ENCODE data around the gene ADARB1. TPM values are rescaled to one million over a fixed set of nuclear protein-coding genes. Genes with fewer than 3 reads are reported as not detected.

ADARB1 gene
- total and polyA plus RNA-seq, 9 donors: 17.3 to 32.1 (median 25.2) TPM

DNA sequence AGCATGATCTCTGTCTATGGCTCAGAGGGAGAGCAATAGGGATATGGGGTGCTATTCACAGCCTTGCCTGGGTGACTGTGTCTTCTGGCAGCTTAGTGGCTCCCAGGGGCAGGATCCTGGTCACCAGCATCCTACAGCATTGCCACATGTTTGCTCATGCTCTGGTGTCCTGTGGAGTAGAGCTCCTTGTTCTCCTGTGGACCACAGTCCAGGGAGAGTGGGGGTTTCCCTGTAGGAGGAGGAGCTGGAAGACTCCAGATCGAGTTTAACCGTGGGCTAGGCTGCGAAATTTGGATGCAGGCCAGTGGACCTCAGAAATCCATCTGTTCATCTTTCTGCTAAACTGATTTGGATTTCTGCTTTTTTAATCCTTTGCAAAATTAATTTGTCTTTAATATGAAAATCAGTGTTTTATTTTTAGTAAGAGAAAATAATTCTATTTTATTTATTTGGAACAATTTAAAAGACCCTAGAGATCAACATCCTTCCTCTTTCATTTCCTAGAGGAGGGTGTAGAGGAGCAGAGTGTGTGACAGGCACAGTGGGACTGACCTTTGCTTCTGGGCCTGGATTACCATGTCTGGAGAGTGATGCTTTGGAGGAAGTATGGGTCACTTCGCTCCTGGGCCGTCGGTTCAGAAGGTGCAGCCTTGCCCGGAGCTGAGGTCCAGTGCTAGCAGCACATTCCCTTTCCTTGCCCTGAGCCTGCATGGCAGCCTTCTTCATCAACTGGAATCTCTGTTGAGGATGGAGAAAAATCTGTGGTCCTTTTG is 17.4 kb downstream of the ADARB1 start:
- no CpG with 5 or more reads among the region's 7 CpGs for WGBS (ENCODE audit: insufficient coverage)
- Histone ChIP-seq H3K4me1 (ENCODE audit: control insufficient read depth, insufficient read depth, low read length) (peaks cover 38% of the 10 kb centered on the region), H3K27ac (ENCODE audit: low read length) (peak overlapping the region; percentile 48), H3K4me3 (ENCODE audit: low read length) (no peak overlapping the region), H3K27me3 (ENCODE audit: control insufficient read depth, insufficient read depth, low read length) (no peaks in the 10 kb centered on the region), H3K9me3 (replicated peaks; ENCODE audit: control insufficient read depth, low read depth, low read length) (no peaks in the 10 kb centered on the region), H3K36me3 (ENCODE audit: control insufficient read depth, insufficient read depth, low read length) (no peaks in the 10 kb centered on the region)
- peak; percentile 71 for DNase-seq

DNA sequence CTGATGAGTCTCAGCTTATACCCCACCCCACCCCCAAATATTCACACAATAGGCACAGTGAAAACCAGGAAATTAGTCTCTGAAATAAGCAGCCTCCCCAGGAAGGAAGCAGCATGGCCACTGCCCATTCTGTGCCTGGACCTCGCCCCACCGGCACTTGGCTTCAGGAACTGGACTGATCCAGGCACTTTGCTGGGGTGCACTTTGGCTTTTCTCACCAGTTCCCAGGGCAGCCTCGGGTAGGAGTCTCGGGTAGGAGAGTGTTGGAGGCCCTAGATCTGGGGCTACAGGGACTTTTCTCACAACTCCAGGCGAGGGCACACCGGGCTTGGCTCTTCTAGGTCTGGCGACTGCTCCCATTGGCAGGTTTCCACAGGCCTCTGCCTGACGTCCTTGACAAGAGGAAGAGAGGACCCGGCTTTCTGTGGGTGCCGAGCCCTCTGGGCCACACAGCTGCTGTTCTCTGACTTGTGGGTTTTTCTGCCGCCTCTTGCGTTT is 18.7 kb downstream of the ADARB1 start:
- Histone ChIP-seq H3K27ac (ENCODE audit: low read length) (peak overlapping the region; percentile 52), H3K27me3 (ENCODE audit: control insufficient read depth, insufficient read depth, low read length) (no peaks in the 10 kb centered on the region), H3K4me1 (ENCODE audit: control insufficient read depth, insufficient read depth, low read length) (peaks cover 50% of the 10 kb centered on the region), H3K4me3 (ENCODE audit: low read length) (no peak overlapping the region), H3K36me3 (ENCODE audit: control insufficient read depth, insufficient read depth, low read length) (no peaks in the 10 kb centered on the region), H3K9me3 (replicated peaks; ENCODE audit: control insufficient read depth, low read depth, low read length) (no peaks in the 10 kb centered on the region)
- DNase-seq: no peak
- WGBS (ENCODE audit: insufficient coverage): 51% methylated on average over 5 of the region's 12 CpGs

DNA sequence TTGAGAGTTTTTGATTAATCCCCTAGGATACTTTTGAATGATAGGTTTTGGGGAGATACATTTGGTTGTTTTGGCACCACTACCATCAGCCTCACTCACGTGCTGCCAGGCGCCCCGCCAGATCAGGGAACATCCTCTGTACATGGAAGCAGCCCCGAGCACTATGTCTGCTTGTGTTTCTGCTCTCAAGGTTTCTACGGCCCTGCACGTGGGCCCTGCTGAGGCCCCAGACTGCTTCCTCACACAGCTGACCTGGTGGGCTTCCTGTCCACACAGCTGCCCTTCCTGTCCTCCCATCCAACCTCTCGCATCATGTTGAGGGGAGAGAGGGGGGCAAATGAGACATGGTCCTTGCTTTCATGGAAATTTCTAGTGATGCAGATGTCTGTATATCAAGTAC is 20.0 kb downstream of the ADARB1 start:
- peak; percentile 44 for DNase-seq
- Histone ChIP-seq H3K27ac (ENCODE audit: low read length) (no peak overlapping the region), H3K9me3 (replicated peaks; ENCODE audit: control insufficient read depth, low read depth, low read length) (no peaks in the 10 kb centered on the region), H3K4me3 (ENCODE audit: low read length) (no peak overlapping the region), H3K4me1 (ENCODE audit: control insufficient read depth, insufficient read depth, low read length) (peaks cover 61% of the 10 kb centered on the region), H3K36me3 (ENCODE audit: control insufficient read depth, insufficient read depth, low read length) (no peaks in the 10 kb centered on the region), H3K27me3 (ENCODE audit: control insufficient read depth, insufficient read depth, low read length) (no peaks in the 10 kb centered on the region)
- 33% methylated on average over 4 of the region's 7 CpGs for WGBS (ENCODE audit: insufficient coverage)

DNA sequence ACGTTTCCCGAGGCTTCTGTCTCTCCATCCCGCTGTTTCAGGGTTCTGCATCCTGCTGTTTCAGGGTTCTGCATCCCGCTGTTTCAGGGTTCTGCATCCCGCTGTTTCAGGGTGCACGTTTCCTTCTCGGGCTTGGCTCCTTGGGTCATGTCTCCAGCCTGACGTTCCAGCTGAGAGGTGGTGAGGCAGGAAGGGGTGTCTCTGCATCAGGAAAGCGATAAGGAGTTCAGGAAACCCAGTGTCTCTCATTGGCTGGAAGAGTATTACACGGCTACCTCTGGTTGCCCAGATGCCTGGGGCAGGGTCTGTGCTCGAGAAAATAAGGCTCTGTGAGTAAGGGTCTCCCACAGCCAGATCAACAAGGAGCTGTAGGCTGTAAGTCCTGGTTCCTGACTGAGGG is 21.1 kb downstream of the ADARB1 start:
- no peak for DNase-seq
- Histone ChIP-seq H3K27me3 (ENCODE audit: control insufficient read depth, insufficient read depth, low read length) (no peaks in the 10 kb centered on the region), H3K27ac (ENCODE audit: low read length) (peak overlapping the region; percentile 13), H3K4me3 (ENCODE audit: low read length) (no peak overlapping the region), H3K9me3 (replicated peaks; ENCODE audit: control insufficient read depth, low read depth, low read length) (no peaks in the 10 kb centered on the region), H3K36me3 (ENCODE audit: control insufficient read depth, insufficient read depth, low read length) (no peaks in the 10 kb centered on the region), H3K4me1 (ENCODE audit: control insufficient read depth, insufficient read depth, low read length) (peaks cover 66% of the 10 kb centered on the region)
- WGBS (ENCODE audit: insufficient coverage): 76% methylated on average over 10 of the region's 11 CpGs

DNA sequence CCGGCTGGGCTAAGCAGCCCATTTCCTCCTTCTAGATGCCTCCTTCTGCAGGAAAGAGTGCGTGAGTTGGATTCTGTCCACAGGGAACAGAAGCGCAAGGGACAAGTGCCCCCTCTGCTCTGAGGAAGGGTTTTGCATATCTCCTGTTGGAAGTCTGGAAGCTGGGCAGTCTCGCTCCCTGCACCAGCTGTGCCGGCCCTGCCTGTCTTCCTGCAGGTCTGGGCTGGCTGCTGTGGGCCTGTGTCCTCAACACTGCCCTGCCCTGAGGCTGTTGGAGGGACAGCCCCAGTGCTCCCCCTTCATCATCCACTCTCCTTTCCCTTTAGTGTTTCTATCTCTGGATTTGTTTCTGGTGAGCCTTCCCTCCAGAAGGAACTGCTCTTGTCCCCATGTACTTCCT is 21.8 kb downstream of the ADARB1 start:
- no peaks in the 10 kb centered on the region for H3K36me3 ChIP-seq (ENCODE audit: control insufficient read depth, insufficient read depth, low read length)
- no peaks in the 10 kb centered on the region for H3K27me3 ChIP-seq (ENCODE audit: control insufficient read depth, insufficient read depth, low read length)
- H3K4me3 ChIP-seq (ENCODE audit: low read length): no peak overlapping the region
- no peak for DNase-seq
- WGBS (ENCODE audit: insufficient coverage): 83% methylated on average over 3 of the region's 5 CpGs
- H3K9me3 ChIP-seq (replicated peaks; ENCODE audit: control insufficient read depth, low read depth, low read length): no peaks in the 10 kb centered on the region
- H3K27ac ChIP-seq (ENCODE audit: low read length): no peak overlapping the region
- H3K4me1 ChIP-seq (ENCODE audit: control insufficient read depth, insufficient read depth, low read length): peaks cover 66% of the 10 kb centered on the region

DNA sequence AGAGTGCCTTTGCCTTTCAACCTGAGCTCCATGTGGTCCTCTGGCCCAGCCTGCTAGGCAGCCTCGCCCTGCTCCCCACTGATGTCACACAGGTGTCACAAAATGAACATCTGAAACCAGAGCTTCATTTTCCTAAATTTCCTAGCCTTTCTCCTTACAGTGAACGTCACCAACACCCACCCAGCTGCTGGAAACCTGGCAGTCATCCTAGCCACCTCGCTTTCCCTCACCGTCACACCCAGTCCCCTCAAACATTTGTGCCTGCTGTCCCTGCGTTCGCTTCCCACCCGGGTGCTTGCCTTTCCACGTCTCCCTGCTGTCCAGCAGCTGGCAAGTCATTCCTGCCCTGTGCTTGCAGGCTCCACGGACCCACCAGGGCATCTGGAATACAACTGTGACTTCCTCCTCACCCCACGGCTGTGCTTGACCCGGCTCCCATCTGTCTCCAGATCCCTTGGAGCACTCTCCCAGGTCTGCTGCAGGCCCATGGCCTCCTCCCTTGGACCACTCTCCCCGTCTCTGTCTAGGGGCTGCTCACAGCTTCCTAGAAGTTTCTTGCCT is 23.5 kb downstream of the ADARB1 start:
- peaks cover 62% of the 10 kb centered on the region for H3K4me1 ChIP-seq (ENCODE audit: control insufficient read depth, insufficient read depth, low read length)
- no peaks in the 10 kb centered on the region for H3K36me3 ChIP-seq (ENCODE audit: control insufficient read depth, insufficient read depth, low read length)
- DNase-seq: peak; percentile 32
- WGBS (ENCODE audit: insufficient coverage): 57% methylated on average over 12 of the region's 12 CpGs
- H3K27ac ChIP-seq (ENCODE audit: low read length): no peak overlapping the region
- no peak overlapping the region for H3K4me3 ChIP-seq (ENCODE audit: low read length)
- no peaks in the 10 kb centered on the region for H3K27me3 ChIP-seq (ENCODE audit: control insufficient read depth, insufficient read depth, low read length)
- no peaks in the 10 kb centered on the region for H3K9me3 ChIP-seq (replicated peaks; ENCODE audit: control insufficient read depth, low read depth, low read length)

DNA sequence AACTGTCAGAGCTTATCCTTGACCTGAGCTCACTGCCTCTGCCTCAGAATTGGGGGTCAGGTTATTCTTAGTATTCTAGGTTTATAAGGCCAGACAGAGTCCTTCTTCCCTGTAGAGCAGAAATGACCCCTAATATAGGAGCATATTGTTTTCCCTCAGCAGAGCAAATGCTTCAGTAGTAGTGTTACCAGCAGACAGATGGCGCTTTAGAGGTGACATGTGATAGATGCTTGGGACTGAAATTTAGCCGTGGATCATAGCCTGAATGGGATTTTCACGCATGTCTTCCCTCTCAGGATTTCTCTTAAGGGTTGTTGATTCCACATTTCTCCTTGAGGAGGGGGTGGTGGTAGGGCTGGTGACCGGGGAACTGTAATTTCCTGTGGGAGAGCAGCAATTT is 24.5 kb downstream of the ADARB1 start:
- no CpG with 5 or more reads among the region's 4 CpGs for WGBS (ENCODE audit: insufficient coverage)
- Histone ChIP-seq H3K27ac (ENCODE audit: low read length) (no peak overlapping the region), H3K4me1 (ENCODE audit: control insufficient read depth, insufficient read depth, low read length) (peaks cover 58% of the 10 kb centered on the region), H3K4me3 (ENCODE audit: low read length) (no peak overlapping the region), H3K27me3 (ENCODE audit: control insufficient read depth, insufficient read depth, low read length) (no peaks in the 10 kb centered on the region), H3K9me3 (replicated peaks; ENCODE audit: control insufficient read depth, low read depth, low read length) (no peaks in the 10 kb centered on the region), H3K36me3 (ENCODE audit: control insufficient read depth, insufficient read depth, low read length) (no peaks in the 10 kb centered on the region)
- peak; percentile 40 for DNase-seq

DNA sequence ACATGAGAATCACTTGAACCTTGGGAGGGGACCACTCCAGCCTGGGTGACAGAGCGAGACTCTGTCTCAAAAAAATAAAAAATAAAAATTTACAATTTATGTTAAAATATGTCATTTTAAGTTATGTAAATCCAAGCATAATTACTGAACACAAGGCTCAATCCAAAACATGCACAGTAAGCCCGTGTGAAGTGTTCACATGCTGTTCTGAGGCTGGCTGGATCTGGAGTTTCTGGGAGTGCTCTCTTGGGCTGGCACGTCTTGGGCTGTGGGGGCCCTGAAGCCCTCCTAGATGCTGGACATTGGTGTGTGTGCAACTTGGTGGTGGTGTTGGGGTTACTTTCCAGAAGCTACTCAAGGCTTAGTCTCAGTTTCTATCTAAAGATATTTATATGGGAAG is 25.2 kb downstream of the ADARB1 start:
- no peaks in the 10 kb centered on the region for H3K9me3 ChIP-seq (replicated peaks; ENCODE audit: control insufficient read depth, low read depth, low read length)
- no peaks in the 10 kb centered on the region for H3K27me3 ChIP-seq (ENCODE audit: control insufficient read depth, insufficient read depth, low read length)
- DNase-seq: no peak
- H3K27ac ChIP-seq (ENCODE audit: low read length): no peak overlapping the region
- peaks cover 62% of the 10 kb centered on the region for H3K4me1 ChIP-seq (ENCODE audit: control insufficient read depth, insufficient read depth, low read length)
- no peak overlapping the region for H3K4me3 ChIP-seq (ENCODE audit: low read length)
- no peaks in the 10 kb centered on the region for H3K36me3 ChIP-seq (ENCODE audit: control insufficient read depth, insufficient read depth, low read length)
- no CpG with 5 or more reads among the region's 3 CpGs for WGBS (ENCODE audit: insufficient coverage)

- 92% methylated on average over 40 of the region's 40 CpGs for WGBS (ENCODE audit: insufficient coverage)
- no peak for DNase-seq
- Histone ChIP-seq H3K4me3 (ENCODE audit: low read length) (no peak overlapping the region), H3K27ac (ENCODE audit: low read length) (no peak overlapping the region), H3K4me1 (ENCODE audit: control insufficient read depth, insufficient read depth, low read length) (peaks cover 52% of the 10 kb centered on the region), H3K36me3 (ENCODE audit: control insufficient read depth, insufficient read depth, low read length) (no peaks in the 10 kb centered on the region), H3K9me3 (replicated peaks; ENCODE audit: control insufficient read depth, low read depth, low read length) (no peaks in the 10 kb centered on the region), H3K27me3 (ENCODE audit: control insufficient read depth, insufficient read depth, low read length) (no peaks in the 10 kb centered on the region)
Measured at GRCh38 chr21:45100866-45101265, 26.5 kb downstream of the ADARB1 start.

DNA sequence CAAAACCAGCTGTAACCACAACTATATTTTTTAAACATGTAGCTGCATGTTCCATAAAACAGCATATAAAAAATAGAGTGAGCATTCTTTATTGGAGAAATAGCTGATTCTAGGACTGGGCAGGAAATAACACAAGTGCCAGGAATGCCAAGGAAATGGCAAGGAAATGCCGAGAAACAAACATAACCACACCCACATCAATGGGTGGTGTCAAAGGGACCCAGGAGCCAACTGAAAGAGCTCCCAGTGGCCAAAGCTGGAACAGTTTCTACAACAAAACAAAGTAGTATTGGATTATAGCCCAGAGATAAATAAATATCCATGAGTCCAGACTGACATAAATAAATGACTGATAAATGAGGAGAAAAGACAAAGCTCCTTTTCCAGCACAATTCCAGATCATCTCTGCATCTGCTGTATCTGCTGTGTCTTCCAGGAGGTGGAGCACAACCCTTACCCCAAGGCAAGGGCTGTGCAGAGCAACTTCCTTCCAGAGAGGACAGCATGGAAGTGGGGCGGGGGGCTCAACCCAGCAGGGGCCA is 28.1 kb downstream of the ADARB1 start:
- no peaks in the 10 kb centered on the region for H3K36me3 ChIP-seq (ENCODE audit: control insufficient read depth, insufficient read depth, low read length)
- no peak overlapping the region for H3K27ac ChIP-seq (ENCODE audit: low read length)
- no peak for DNase-seq
- H3K4me3 ChIP-seq (ENCODE audit: low read length): no peak overlapping the region
- peaks cover 43% of the 10 kb centered on the region for H3K4me1 ChIP-seq (ENCODE audit: control insufficient read depth, insufficient read depth, low read length)
- no peaks in the 10 kb centered on the region for H3K27me3 ChIP-seq (ENCODE audit: control insufficient read depth, insufficient read depth, low read length)
- WGBS (ENCODE audit: insufficient coverage): no CpG with 5 or more reads among the region's 2 CpGs
- H3K9me3 ChIP-seq (replicated peaks; ENCODE audit: control insufficient read depth, low read depth, low read length): no peaks in the 10 kb centered on the region

Measured in muscle of leg (tissue), 11 donors.